GM18519 (cell line): Measurements from ENCODE around the gene LDLRAD3.
"Not testable (repeated sequence)": the region's sequence is repeated elsewhere in the genome, so short reads cannot be mapped to it uniquely, and the experiment has no call there.

Experiments used
- ATAC-seq: cut with Tn5 transposase; IDR thresholded peaks from one replicate; pipeline ENCODE4 v1.9.1; 2021; ENCODE audit warnings: mild to moderate bottlenecking, moderate library complexity; ENCODE audit not compliant: unreplicated experiment, low FRiP score

Gene LDLRAD3

GRCh38 chr11:36189735-36190134 is 245.9 kb downstream of the LDLRAD3 start:
- ATAC-seq, result not testable (repeated sequence)

- ATAC-seq, result no peak
Measured at GRCh38 chr11:36191941-36192340, 248.1 kb downstream of the LDLRAD3 start.

GRCh38 chr11:36192425-36193289 is 248.8 kb downstream of the LDLRAD3 start:
- no peak for ATAC-seq

- peak; percentile 51 for ATAC-seq
Measured at GRCh38 chr11:36193290-36193619, 249.4 kb downstream of the LDLRAD3 start.

GRCh38 chr11:36193721-36194120 is 249.9 kb downstream of the LDLRAD3 start:
- ATAC-seq, result no peak

- ATAC-seq, result no peak
Measured at GRCh38 chr11:36195496-36196354, 251.9 kb downstream of the LDLRAD3 start.

GRCh38 chr11:36196411-36196998 is 252.6 kb downstream of the LDLRAD3 start:
- ATAC-seq, result no peak

GRCh38 chr11:36201411-36201810 is 257.5 kb downstream of the LDLRAD3 start:
- ATAC-seq, result no peak

- no peak for ATAC-seq
Measured at GRCh38 chr11:36205536-36205935, 261.7 kb downstream of the LDLRAD3 start.

GRCh38 chr11:36210529-36210928 is 266.7 kb downstream of the LDLRAD3 start:
- ATAC-seq, result no peak

GRCh38 chr11:36211761-36212430 is 268.0 kb downstream of the LDLRAD3 start:
- no peak for ATAC-seq

GRCh38 chr11:36212564-36213392 is 268.9 kb downstream of the LDLRAD3 start:
- ATAC-seq, result no peak

GRCh38 chr11:36213393-36213840 is 269.6 kb downstream of the LDLRAD3 start:
- no peak for ATAC-seq

- ATAC-seq, result no peak
Measured at GRCh38 chr11:36214480-36214879, 270.6 kb downstream of the LDLRAD3 start.

- no peak for ATAC-seq
Measured at GRCh38 chr11:36214976-36215692, 271.3 kb downstream of the LDLRAD3 start.

GRCh38 chr11:36215693-36216060 is 271.8 kb downstream of the LDLRAD3 start:
- ATAC-seq, result no peak

- ATAC-seq, result no peak
Measured at GRCh38 chr11:36216061-36216615, 272.3 kb downstream of the LDLRAD3 start.

GRCh38 chr11:36218283-36218921 is 274.5 kb downstream of the LDLRAD3 start:
- ATAC-seq, result no peak
